ENCODE results near the gene TLCD5.
A peak's percentile ranks its signal among the peaks of the same experiment; 100 is the strongest.

TLCD5 gene

DNA sequence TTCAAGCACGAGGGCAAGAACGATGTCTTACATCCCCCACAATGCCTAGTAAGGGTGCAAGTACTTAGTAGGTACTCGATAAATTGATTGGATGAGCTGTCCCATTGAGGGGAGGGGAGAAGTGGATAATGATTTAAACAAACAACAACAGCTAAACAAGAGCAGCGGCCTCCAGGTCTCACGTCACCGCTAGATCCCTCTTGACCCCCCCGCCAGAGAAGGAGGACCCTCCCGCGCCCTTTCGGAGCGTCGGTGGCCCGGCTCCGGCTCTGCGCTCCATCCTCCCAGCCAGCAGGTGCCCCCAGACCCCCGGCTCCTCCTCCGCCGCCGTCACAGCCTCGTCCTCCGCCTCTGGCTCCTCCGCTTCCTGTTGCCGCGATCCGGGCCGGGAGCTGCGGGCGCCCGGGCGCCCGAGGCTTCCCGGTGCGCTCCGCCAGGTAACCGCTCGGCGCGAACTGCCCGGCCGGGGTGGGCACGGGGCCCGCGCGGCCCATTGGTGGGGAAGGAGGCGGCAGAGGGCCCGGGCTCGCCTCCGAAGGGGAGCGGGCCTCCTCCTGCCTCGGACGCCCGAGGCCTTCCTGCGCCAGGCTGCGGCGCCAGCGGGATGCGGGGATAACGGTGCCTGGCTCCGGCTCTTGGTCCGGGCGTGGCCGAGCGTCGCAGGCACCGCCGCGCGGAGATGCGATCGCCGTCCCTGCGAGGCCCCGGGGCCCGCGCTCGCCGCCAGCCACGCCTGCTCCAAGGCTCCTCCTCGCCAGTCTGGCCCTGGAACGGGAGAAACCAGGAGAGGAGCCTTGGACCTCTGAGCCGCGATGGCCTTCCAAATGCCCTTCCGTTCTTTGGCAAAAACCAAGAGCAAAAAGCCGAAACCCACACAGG is at the start of gene TLCD5:
Gene TLCD5, plus strand, starts transcription at position 368 of the 879 bp plus-strand sequence. CDS start 2,143 bp downstream, outside the sequence.
- peak; percentile 30 for DNase-seq (ENCODE audit: low read depth)

GRCh38 chr11:120279502-120279901 is 45.6 kb upstream of the TLCD5 start:
- no peak for DNase-seq (ENCODE audit: low read depth)

DNA sequence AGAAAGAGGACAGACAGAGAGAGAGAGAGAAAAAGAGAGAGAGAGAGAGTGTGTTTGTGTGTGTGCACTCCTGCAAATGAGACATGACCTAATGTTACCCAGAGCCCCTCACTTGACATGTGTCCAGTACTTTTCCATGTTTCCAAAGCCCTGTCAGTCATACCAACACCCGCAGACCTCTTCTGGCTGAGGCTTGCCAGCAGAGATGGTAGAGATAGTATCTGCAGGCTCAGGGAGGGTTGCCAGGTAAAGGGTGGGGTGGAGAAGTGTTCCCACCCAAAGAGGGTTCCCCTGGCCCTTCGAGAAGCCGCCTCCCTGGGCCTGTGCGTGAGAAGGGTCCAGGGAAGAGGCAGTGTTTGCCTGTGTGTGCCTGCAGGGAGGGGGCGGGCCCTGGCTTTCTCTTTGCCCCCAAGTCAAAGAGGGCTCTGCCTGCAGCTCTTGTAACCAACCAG is 44.5 kb upstream of the TLCD5 start:
- no peak for DNase-seq (ENCODE audit: low read depth)

DNA sequence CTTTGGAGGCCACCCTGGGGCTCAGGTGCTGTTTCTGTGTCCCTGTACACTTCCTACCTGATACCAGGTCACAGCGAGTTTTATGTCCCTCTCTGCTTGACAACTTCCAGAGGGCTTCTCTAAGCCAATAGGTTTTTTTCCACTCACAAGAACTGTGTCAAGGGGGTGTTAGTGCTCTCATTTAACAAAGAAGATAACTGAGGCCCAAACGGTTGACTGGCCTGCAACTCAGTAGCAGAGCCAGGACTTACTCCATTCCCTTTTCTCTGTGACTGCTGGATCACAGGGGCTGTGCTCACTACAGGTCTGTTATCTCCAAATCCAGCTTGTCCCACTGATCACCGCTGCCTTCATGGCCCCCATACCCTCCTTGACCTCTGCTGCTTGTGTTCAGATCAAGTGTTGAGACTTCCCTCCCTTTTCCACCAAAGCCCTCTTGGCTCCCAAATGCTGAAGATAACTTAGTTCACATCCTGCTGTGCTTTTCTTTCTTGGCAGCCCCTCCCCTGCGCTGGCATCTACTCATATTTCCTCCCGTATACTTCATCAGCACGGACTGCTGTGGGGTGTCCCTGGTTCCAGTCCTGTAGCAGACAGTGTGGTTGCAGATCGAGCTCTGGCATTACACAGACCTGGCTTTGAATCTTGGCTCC is 43.8 kb upstream of the TLCD5 start:
- no peak for DNase-seq (ENCODE audit: low read depth)

- no peak for DNase-seq (ENCODE audit: low read depth)
These were observed 42.0 kb upstream of the TLCD5 start for GRCh38 chr11:120283124-120283523.

DNA sequence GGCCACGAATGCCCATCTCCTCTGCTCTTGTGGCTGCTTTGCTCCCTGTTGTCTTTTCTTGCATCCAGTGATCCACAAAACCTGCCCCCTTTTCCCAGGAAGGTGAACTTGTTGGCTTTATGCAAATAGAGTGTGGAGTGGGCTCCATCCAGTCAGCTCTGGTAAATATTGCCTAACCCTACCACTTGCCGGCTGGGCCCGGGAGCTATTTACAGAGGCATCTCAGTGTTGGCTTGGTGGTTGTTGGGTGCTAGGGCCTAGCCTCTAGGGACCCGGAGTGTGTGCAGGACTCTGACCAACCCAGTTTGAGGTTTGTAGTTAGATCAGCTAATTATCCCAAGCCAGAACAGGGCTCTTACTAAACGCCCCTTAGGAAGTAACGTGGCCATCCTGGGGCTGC is 40.8 kb upstream of the TLCD5 start:
- DNase-seq (ENCODE audit: low read depth) = no peak

GRCh38 chr11:120285256-120285655 is 39.8 kb upstream of the TLCD5 start:
- no peak for DNase-seq (ENCODE audit: low read depth)

GRCh38 chr11:120288021-120288420 is 37.1 kb upstream of the TLCD5 start:
- no peak for DNase-seq (ENCODE audit: low read depth)

DNA sequence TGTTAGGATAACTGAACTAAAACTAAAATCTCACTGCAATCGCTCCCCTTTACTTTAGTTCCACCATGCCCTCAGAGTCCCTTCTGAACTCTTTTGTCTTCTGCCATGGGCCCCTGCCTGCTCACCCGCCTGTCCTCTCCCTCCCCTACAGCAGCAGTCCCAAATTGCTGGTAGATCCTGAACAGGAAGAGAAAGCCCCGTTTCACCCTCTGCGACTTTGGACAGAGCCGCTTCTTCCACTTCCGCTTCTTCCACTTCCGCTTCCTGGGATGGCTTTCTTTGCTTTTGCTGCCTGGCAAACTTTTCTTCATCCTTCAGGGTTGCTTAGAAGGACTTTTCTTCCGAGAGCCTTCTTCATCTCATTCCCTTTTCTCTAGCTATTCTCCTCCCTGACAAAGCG is 35.7 kb upstream of the TLCD5 start:
- DNase-seq (ENCODE audit: low read depth) = no peak

DNA sequence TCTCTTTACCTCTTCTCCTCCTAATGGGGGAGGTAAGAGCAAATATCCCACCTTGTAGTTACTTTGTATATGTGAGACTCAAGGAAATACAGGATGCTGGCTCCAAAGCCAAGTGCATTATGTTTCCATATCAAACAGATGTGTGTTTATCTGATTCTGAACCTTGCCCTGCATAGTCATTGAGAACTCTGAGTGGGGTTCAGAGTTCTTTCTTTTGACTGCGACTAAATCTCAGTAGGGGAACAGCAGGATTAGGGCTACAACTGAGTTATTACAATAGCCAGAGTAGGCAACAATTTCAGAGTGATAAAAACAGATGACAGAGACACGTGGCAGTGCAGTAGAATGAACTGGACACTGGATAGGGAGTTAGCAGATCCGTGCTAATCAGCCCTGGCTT is 34.1 kb upstream of the TLCD5 start:
- DNase-seq (ENCODE audit: low read depth) = no peak

DNA sequence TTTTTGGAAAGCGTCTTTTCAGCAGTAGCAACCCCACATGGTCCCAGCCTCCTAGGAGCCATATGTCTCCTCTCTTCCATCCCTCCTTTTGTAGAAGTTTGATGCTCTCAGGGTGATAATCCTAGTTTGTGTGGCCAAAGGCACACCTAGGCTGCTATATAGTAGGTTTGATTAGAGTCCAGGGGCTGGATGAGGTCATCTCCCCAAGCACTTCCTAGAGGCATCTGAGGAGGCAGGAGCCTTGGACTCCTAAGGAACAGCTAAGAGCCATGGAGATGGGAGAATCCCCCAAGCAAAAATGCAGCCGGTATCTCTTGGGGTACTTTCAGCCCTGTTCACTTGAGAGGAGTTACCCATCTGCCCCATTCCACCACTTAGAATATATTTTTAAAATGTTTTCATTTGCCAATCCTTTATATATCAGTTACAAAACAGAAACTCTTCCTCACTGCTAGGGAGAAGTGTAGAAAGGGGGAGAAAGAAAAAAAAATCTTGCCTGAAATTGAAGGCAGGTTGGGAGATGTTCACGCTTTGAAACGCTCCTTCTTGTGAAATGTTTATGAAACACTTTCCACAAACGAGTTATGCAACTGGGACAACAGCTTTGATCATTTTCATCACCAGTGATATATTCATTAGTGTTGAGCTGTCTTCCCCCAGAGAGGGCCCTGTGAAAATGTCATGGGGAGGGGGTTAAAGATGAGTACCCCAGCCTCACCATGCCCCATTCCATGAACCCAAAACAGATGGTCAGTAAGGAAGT is 31.9 kb upstream of the TLCD5 start:
- DNase-seq (ENCODE audit: low read depth) = no peak

- DNase-seq (ENCODE audit: low read depth) = no peak
These were observed 31.0 kb upstream of the TLCD5 start for GRCh38 chr11:120294096-120294495.

DNA sequence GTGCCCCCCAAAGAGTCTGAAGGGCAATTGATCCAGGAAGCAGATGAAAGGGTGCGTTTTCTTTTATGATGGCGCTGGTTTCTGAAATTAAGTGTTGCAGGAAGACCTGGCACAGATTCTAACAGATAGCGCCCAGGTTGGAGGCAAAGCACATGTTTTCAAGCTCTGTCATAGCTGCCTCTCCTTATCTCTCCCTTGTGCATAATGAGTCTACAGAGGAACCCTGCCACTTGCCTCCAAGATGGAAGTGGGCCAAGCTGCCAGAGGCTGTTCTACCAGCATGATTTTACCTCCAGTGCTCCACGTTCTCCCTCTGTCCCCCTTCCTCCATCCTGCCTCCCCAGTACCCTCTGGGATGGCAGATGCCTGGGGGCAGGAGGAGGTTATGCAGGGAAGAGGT is 30.0 kb upstream of the TLCD5 start:
- DNase-seq (ENCODE audit: low read depth) = no peak

GRCh38 chr11:120296554-120296953 is 28.5 kb upstream of the TLCD5 start:
- no peak for DNase-seq (ENCODE audit: low read depth)

- no peak for DNase-seq (ENCODE audit: low read depth)
These were observed 26.6 kb upstream of the TLCD5 start for GRCh38 chr11:120298461-120298860.

- no peak for DNase-seq (ENCODE audit: low read depth)
These were observed 22.9 kb upstream of the TLCD5 start for GRCh38 chr11:120302001-120302805.

- peak; percentile 40 for DNase-seq (ENCODE audit: low read depth)
These were observed 22.0 kb upstream of the TLCD5 start for GRCh38 chr11:120303004-120303637.

GRCh38 chr11:120304526-120304925 is 20.6 kb upstream of the TLCD5 start:
- no peak for DNase-seq (ENCODE audit: low read depth)

GRCh38 chr11:120305286-120305685 is 19.8 kb upstream of the TLCD5 start:
- no peak for DNase-seq (ENCODE audit: low read depth)

DNA sequence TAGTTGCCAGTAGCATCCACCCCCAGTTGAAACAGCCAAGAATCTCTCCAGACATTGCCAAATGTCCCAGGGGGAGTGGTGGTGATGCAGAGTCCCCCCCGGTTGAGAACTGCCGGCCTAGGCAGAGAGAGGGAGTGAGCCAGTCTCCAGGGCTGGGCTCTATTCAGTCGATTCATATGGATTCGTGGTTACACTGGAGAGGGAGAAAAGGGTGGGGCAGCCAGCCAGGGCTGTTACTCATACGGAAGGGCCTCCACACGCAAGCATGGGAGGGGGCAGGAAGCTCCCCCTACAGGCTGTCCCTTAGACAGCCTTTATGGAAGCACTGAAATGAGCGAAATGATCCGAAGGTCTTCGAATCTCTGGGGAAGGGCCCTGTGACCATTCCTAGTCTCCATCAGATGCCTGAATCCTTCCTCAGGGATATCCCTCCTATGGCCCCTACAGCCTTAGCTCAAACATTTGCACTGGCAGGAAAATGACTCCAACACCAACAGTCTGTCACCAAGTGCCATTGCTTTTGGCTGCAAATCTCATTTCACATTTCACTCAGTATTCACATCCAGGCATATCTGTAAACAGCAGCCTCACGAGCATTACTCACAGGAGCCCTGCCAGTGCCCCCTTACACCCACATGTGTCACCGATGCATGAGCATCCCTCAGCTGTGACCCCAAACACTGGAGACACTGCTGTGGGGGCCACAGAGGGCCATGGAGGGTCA is 18.4 kb upstream of the TLCD5 start:
- no peak for DNase-seq (ENCODE audit: low read depth)

DNA sequence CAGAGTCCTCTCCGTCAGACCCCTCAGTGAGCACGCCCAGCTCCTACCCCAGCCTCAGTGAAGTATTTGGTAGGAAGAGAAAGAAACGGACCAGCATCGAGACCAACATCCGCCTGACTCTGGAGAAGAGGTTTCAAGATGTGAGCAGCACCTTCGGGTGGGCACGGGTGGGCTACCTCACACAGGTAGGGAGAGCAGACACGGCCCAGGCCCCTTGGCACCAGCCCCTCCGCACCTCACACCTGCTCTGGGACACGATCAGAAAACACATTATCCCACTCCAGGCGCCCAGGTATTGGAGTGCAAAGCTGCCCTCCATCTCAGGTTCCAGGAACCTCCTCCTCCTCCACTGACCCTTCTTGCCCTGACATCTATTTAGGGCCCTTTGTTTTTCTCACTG is 17.6 kb upstream of the TLCD5 start:
- no peak for DNase-seq (ENCODE audit: low read depth)
